OCI-LY3 (cell line): Measurements from ENCODE around the gene ASB15.

Experiments
- H2AFZ ChIP-seq: fragments of 200-600, 300-600 bp; shearing (Covaris generic); 2 replicates; pipeline ENCODE4 v1.6.0; 2014; ENCODE audit warnings: antibody characterized with exemption, low read depth, low read length
- H3K27ac ChIP-seq: fragments of 200-600, 300-600 bp; sonication (generic); 2 replicates; pipeline ENCODE4 v1.5.1; 2014; ENCODE audit warnings: mild to moderate bottlenecking, low read length, moderate library complexity, mixed read lengths
- H3K27me3 ChIP-seq: fragments of 200-600, 300-600 bp; sonication (generic); 2 replicates; pipeline ENCODE4 v1.6.1; 2014; ENCODE audit warnings: low read depth, low read length, mixed read lengths
- H3K36me3 ChIP-seq: fragments of 200-600, 300-600 bp; sonication (generic); replicated peaks from 2 replicates; pipeline ENCODE3; 2014; ENCODE audit warnings: low read depth, low read length, mixed read lengths
- H3K4me1 ChIP-seq: fragments of 300-600, 200-600 bp; sonication (generic); 2 replicates; pipeline ENCODE4 v1.6.1; 2014; ENCODE audit warnings: low read length, mixed read lengths
- H3K4me2 ChIP-seq: fragments of 200-600, 300-600 bp; sonication (generic); 2 replicates; pipeline ENCODE4 v1.6.1; 2014; ENCODE audit warnings: low read length, mixed read lengths
- H3K4me3 ChIP-seq: fragments of 300-600, 200-600 bp; sonication (generic); 2 replicates; pipeline ENCODE4 v1.5.1; 2014; ENCODE audit warnings: antibody characterized with exemption, mild to moderate bottlenecking, low read length, moderate library complexity
- H3K79me2 ChIP-seq: fragments of 300-600, 200-600 bp; shearing (Covaris generic); 2 replicates; pipeline ENCODE4 v1.6.1; 2014; ENCODE audit warnings: mild to moderate bottlenecking, low read length, mixed read lengths
- H3K9ac ChIP-seq: fragments of 300-600, 200-600 bp; shearing (Covaris generic); 2 replicates; pipeline ENCODE4 v1.6.0; 2014; ENCODE audit warnings: mild to moderate bottlenecking, low read length, moderate library complexity
- H3K9me3 ChIP-seq: fragments of 200-600, 300-600 bp; shearing (Covaris generic); 2 replicates; pipeline ENCODE4 v1.6.1; 2014; ENCODE audit warnings: low read length, mixed read lengths; ENCODE audit not compliant: insufficient read depth
- H4K20me1 ChIP-seq: fragments of 200-600, 300-600 bp; sonication (generic); 2 replicates; pipeline ENCODE4 v1.6.1; 2016; ENCODE audit warnings: low read length, mixed read lengths; ENCODE audit not compliant: insufficient read depth
- EZH2phosphoT487 ChIP-seq: fragments of 200-600 bp; shearing (Covaris generic); IDR thresholded peaks from 2 replicates; pipeline ENCODE4 v1.6.1; 2018; ENCODE audit warnings: antibody characterized with exemption, mixed run types, low read depth
- TF ChIP-seq, protein P1 (sequence below): fragments of 200-600, 300-600 bp; sonication (generic); IDR thresholded peaks from 2 replicates; pipeline ENCODE4 v1.5.1; 2014; ENCODE audit warnings: antibody characterized with exemption, low read length, low read depth

ASB15 gene

DNA sequence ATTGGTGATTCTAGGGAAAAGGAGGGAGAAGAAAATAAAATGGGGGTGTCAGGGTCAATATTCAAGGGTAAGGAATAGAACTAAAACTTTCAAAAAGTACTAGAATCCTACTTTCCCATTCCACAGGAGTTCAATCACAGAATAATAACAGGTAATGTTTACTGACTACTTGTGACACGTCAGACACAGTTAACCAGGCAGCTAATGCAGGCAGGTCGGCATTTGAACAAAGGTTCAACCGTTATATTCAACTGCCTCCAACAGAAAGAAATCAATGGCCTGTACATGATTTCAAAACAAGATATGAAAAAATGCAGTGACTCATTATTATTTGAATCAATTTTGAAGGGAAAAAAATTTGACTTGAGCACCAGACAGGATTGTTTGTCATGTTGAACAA lies 3.1 kb downstream of the ASB15 start:
- Histone ChIP-seq H3K36me3 (no peaks in the 10 kb centered on the region), H3K4me3 (no peak overlapping the region), H3K27me3 (no peaks in the 10 kb centered on the region), H4K20me1 (no peaks in the 10 kb centered on the region), H3K27ac (no peak overlapping the region), H3K9ac (no peak overlapping the region), H3K79me2 (no peaks in the 10 kb centered on the region), H3K4me1 (peaks cover 3% of the 10 kb centered on the region), H3K4me2 (no peak overlapping the region), H3K9me3 (no peaks in the 10 kb centered on the region), H2AFZ (no peak overlapping the region)
- TF ChIP-seq EZH2phosphoT487, result no peak
- TF ChIP-seq, protein P1, sequence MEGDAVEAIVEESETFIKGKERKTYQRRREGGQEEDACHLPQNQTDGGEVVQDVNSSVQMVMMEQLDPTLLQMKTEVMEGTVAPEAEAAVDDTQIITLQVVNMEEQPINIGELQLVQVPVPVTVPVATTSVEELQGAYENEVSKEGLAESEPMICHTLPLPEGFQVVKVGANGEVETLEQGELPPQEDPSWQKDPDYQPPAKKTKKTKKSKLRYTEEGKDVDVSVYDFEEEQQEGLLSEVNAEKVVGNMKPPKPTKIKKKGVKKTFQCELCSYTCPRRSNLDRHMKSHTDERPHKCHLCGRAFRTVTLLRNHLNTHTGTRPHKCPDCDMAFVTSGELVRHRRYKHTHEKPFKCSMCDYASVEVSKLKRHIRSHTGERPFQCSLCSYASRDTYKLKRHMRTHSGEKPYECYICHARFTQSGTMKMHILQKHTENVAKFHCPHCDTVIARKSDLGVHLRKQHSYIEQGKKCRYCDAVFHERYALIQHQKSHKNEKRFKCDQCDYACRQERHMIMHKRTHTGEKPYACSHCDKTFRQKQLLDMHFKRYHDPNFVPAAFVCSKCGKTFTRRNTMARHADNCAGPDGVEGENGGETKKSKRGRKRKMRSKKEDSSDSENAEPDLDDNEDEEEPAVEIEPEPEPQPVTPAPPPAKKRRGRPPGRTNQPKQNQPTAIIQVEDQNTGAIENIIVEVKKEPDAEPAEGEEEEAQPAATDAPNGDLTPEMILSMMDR, result no peak

DNA sequence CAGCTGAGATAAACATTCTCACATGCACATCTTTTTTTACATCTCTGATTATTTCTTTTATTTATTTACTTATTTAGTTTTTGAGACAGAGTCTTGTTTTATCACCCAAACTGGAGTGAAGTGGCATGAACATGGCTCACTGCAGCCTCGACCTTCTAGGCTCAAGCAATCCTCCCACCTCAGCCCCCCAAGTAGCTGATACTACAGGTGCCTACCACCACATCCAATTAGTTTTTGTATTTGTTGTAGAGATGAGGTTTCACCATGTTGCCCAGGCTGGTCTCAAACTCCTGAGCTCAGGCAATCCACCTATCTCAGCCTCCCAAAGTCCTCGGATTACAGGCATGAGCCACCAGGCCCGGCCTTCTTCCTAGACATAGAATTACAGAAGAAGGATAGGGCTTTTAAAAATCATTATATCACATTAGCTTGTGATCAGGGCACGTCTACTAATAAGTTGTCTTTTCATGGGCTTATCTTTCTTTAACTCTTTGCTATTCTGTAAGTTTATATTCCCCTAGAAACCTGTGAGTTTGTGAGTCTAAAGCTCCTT lies 5.9 kb downstream of the ASB15 start:
- Histone ChIP-seq H4K20me1 (no peaks in the 10 kb centered on the region), H3K9ac (no peak overlapping the region), H3K79me2 (no peaks in the 10 kb centered on the region), H3K4me3 (no peak overlapping the region), H3K4me2 (no peak overlapping the region), H3K36me3 (no peaks in the 10 kb centered on the region), H2AFZ (no peak overlapping the region), H3K9me3 (no peaks in the 10 kb centered on the region), H3K4me1 (no peaks in the 10 kb centered on the region), H3K27me3 (no peaks in the 10 kb centered on the region), H3K27ac (no peak overlapping the region)
- no peak for TF ChIP-seq EZH2phosphoT487
- TF ChIP-seq, protein P1, result no peak

DNA sequence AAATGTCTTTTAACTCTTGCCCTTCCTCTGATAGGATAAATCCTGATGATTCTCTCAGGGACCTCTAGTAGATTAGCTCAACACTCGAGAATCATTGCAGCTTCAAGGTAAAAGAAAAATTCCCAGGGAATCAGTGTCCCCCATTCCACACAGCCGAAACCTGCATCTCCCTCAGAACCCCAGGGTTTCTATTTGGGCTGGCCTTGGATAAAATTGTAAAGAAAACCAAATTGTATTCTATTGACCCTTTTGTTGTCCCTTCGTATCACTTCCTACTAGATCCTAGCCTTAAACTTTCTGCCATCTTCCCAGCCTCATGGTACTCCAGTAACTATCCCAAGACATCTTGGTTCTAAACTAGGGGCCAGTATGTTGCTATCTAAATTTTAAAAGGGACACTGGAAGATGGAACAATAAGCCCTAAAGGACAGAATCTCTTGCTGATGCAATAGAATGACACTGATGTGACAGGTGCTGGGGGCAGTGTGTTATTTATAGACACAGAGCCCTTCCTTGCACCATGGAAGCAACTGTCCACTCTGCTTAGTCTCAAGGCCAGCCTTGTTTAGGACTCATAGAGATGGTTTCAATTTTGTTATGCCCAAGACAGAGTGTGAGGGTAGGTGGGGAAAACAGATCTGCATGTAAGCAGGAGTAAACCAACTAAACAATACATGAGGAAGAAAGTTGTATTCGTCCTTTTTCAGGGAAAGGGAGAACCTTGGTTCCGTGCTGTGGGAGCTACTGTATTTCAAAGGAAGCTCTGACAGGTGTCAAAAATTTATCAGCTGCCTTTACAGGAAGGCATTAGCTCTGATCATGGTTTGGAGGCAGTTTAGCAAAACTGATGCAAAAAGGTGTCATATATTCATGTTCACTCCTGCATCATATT lies 7.6 kb downstream of the ASB15 start:
- H3K9ac ChIP-seq, result no peak overlapping the region
- no peaks in the 10 kb centered on the region for H4K20me1 ChIP-seq
- H3K27me3 ChIP-seq, result no peaks in the 10 kb centered on the region
- no peaks in the 10 kb centered on the region for H3K79me2 ChIP-seq
- TF ChIP-seq, protein P1, result no peak
- TF ChIP-seq EZH2phosphoT487, result no peak
- H3K4me3 ChIP-seq, result no peak overlapping the region
- H3K4me2 ChIP-seq, result no peak overlapping the region
- H3K9me3 ChIP-seq, result no peaks in the 10 kb centered on the region
- H3K4me1 ChIP-seq, result no peaks in the 10 kb centered on the region
- no peaks in the 10 kb centered on the region for H3K36me3 ChIP-seq
- no peak overlapping the region for H2AFZ ChIP-seq
- no peak overlapping the region for H3K27ac ChIP-seq

DNA sequence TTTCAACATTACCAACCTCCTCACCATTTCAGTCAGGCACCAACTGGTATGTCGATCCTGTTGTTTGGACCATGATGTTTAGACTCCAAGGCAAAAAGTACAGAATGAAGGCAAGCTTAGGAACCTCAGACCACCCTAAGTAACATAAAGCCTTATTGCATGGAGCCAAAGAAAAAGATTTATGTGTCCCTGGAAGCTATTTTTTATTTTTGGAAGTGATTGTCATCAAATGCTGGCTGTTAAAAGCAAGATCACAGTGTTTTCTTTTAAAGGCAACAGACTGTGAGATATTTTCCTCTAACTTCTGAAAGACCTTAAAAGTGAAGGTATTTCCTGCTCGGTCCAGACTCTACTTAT lies 8.2 kb downstream of the ASB15 start:
- H3K36me3 ChIP-seq, result no peaks in the 10 kb centered on the region
- no peaks in the 10 kb centered on the region for H3K79me2 ChIP-seq
- H3K4me2 ChIP-seq, result no peak overlapping the region
- no peak overlapping the region for H3K27ac ChIP-seq
- no peak overlapping the region for H3K4me3 ChIP-seq
- H4K20me1 ChIP-seq, result no peaks in the 10 kb centered on the region
- no peaks in the 10 kb centered on the region for H3K27me3 ChIP-seq
- TF ChIP-seq, protein P1, result no peak
- TF ChIP-seq EZH2phosphoT487, result no peak
- H3K9ac ChIP-seq, result no peak overlapping the region
- no peak overlapping the region for H2AFZ ChIP-seq
- H3K9me3 ChIP-seq, result no peaks in the 10 kb centered on the region
- no peaks in the 10 kb centered on the region for H3K4me1 ChIP-seq
